SHP77 treated with DMSO at 0.1 percent for 48 hours (cell line): ENCODE data around the gene USP47.

ENCODE experiments used
- DNase-seq: peaks from one replicate; lab custom pipeline; 2025; lab: John Stamatoyannopoulos, UW

USP47 gene

DNA sequence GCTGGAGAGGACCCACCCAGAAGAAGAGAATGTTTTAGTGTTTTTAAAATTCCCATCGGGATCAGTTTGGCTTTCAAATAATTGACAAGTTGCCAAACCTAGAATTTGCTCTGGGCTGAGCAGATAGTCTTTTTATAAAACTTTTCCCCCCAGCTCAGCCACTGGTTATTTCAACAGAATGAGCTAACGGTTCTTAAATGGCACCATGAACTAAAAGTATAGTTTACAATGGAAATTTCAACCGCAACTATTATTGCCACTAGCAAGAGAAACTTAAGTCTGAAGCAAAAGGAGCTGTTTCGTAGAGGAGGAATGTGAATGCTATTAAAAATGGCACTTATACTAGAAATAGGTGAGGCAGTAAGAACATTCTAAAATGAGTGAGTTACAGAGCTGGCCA is 163.3 kb downstream of the USP47 start:
- no peak for DNase-seq

- DNase-seq, result no peak
These were observed 163.7 kb downstream of the USP47 start for GRCh38 chr11:12005476-12005875.

DNA sequence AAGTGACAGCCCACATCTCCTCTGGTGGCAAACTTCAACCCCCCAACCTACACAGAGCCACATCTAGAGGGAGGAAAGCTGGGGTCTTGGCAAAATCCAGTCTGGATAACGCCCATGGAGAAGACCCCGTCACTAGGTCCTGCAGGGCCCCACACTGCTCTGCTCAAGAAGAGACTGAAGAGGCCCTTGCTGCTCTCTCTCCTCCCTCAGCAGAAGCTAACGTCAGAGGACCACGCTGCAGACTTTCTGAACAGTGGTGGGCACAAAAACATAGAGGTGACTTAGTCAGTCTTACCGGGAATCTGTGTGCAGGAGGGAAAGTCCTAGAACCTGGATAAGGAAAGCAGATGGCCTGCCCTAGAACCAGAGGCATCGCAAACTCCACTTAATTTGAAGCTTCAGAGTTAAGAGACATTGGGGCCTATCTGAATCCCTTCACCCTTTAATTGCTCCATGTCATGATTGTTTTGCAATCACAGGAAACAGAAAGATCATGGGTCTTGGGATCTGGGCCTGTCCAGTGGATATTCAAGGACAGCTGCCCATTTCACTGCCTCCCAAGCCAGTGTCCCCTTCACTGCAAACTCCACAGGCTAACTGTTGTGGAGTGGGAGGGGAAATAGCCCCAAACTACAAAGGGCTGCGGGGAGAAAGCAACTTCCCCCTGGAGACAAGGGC is 164.9 kb downstream of the USP47 start:
- DNase-seq, result no peak

GRCh38 chr11:12007230-12007593 is 165.4 kb downstream of the USP47 start:
- no peak for DNase-seq

DNA sequence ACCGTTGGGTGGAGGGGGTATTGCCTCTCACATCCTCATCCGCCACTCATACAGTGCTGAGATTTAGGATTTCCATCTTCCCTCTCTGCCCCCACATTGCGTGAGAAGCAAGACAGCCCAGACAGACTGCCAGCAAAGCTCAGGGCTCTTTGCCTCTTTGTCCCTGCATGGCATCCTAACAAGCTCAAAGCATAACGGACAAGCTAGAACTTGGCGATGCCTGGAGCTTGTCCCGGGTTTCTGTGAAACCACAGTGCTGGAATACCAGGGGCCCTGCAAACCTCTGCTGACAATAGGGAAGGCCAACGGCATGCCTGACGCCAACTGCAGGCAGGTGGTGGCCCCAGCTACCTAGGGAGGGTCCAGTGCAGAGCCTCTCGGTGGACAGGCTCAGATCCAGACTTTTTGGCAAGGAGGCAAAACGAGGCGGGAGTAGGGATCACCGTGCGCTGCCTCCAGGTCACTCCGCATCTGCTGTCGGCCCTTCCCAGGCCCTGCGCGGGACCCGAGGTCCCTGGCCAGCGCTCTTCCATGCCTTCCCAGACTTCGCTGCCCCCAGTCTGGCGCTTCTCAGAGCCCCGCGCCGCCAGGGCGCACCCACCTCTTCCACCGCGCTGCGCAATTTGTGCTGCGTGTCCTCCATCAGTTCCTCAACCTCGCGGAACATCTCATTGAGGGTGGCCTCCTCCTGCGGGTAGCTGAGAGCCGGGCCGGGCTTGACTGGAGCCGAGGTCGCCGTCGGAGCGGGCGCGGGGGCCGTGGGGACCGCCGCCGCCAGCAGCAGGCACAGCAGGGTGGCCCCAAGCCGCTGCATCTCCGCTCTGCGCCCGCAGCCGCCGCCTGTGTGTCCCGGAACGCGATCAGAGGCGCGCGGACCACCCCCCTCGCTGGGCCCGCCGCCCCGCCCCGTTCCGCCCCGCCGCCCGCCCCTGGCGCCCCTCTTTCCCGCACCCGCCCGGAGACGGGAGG is 166.3 kb downstream of the USP47 start, which contains the start of gene DKK3:
TSS of gene DKK3 (minus strand) at position 858 of the 969 bp plus-strand sequence. CDS start at position 814, 44 bp downstream.
- no peak for DNase-seq
